GM18873 (cell line): ENCODE measurements around the gene QPCT.
"Not testable (repeated sequence)": the region's sequence is repeated elsewhere in the genome, so short reads cannot be mapped to it uniquely, and the experiment has no call there.

Experiments
- ATAC-seq: cut with Tn5 transposase; IDR thresholded peaks from one replicate; pipeline ENCODE4 v1.9.1; 2021; ENCODE audit warnings: mild to moderate bottlenecking, moderate library complexity, moderate number of reproducible peaks; ENCODE audit not compliant: unreplicated experiment, low FRiP score

QPCT gene

GRCh38 chr2:37344453-37345361, at the start of gene QPCT:
QPCT (plus strand) TSS chr2:37344630; CDS start chr2:37344732, 102 bp downstream.
- ATAC-seq = no peak

DNA sequence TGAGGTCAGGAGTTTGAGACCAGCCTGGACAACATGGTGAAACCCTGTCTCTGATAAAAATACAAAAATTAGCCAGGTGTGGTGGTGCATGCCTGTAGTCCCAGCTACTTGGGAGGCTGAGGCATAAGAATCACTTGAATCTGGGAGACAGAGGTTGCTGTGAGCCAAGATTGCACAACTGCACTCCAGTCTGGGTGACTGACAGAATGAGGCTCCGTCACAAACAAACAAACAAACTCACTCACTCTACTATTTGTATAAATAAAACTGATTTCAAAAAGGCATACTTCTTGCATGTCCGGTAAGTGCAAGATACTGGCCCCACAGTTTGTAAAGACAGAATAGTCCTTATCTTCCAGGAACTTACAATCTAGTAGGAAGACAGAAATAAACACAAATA, 49.6 kb upstream of the QPCT start:
- not testable (repeated sequence) for ATAC-seq

DNA sequence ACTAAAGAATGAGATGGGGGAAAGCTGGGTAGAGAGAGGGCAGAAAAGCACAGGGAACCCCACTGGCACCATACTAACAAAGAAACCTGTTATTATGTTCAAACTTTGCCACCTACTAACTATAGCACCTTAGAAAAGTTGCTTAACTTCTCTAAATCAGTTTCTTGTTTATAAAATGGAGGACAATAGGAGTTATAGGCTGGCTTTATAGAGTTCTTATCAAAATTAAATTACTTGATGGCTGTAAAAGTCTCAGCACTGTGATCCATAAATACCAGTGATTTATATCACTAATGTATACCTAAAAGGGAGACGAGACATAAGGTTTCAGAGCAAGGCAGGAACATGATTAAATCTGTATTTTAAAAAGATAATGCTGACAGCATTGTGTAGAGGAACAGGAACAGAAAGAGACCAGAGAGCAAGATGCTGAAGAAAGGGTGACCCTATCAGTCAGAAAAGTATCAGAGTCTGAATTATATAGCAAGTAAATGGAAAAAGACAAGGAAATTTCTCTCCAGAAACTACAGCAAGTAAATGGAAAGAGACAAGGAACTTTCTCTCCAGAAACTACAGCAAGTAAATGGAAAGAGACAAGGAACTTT, 48.9 kb upstream of the QPCT start:
- ATAC-seq = no peak

DNA sequence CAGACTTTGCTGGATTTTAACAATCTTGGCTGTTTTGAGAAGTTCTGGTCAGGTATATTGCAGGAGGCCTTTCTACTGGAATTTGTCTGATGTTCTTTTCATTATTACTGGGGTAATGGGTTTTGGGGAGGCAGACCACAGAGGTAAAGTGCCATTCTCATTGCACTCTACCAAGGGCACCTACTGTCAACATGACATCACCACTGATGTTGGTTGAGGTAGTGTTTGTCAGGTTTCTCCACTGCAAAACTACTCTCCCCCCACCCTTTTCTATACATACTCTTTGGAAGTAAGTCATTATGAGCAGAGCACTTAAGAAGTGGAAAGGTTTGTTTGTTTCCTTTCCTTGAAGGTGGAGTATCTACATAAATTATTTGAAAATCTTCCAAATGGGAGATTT, 46.8 kb upstream of the QPCT start:
- no peak for ATAC-seq

- no peak for ATAC-seq
Observed at GRCh38 chr2:37300146-37300545, 44.3 kb upstream of the QPCT start.

DNA sequence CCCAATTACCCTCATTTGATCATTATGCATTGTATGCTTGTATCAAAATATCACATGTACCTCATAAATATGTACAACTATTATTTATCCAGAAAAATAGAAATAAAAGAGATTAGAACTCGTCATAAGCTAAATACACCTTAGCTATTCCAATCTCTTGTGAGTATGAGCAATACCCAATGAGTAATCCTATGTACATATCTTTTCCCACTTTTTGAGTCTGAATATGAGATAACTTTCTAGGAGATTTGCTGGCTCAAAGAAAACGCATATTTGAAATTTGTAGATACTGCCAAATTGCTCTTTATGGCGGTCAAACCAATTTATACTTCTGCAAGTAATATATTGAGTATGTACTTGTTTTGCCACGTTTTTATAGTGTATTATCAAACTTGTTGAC, 43.9 kb upstream of the QPCT start:
- ATAC-seq = no peak

- no peak for ATAC-seq
Observed at GRCh38 chr2:37301408-37301807, 43.0 kb upstream of the QPCT start.

- ATAC-seq = no peak
Observed at GRCh38 chr2:37302701-37303252, 41.7 kb upstream of the QPCT start.

- ATAC-seq = no peak
Observed at GRCh38 chr2:37306024-37306423, 38.4 kb upstream of the QPCT start.

GRCh38 chr2:37307500-37307899, 36.9 kb upstream of the QPCT start:
- no peak for ATAC-seq

GRCh38 chr2:37315364-37315763, 29.1 kb upstream of the QPCT start:
- no peak for ATAC-seq

DNA sequence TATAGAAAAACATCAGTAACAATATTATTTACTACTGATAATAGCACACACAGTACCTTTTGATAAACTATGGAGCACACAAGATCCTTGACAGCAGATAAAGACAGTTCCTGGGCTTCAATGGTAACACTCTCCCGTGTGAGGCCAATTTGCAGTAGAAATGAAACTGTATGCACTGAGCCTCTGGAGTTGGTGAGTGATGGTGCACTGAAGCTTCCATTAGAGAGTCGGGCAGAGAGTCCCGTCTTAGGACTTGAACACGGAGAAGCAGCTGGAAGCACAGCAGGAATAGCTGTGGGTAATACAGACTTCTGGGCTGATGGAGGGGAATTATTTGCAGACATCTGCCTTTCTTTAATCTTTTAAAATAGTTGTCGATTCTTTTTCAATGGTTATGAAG, 28.2 kb upstream of the QPCT start:
- ATAC-seq = no peak

DNA sequence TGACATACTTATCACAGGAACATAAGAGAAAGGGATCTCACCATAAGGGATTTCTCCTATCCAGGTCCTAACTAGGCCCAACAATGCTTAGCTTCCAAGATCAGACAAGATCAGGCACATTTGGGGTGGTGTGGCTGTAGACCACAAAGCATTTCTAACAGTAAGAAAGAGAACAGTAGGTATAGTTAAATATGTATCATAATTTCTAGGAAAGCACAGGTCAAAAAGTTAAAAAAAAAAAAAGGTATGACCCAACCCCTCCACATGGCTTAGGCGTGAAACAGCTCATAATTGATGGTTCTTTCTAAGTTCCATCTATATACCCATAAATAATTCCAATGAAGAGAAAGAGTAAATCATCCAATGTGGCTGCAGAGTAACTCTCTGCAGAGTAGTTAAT, 26.7 kb upstream of the QPCT start:
- ATAC-seq = no peak

DNA sequence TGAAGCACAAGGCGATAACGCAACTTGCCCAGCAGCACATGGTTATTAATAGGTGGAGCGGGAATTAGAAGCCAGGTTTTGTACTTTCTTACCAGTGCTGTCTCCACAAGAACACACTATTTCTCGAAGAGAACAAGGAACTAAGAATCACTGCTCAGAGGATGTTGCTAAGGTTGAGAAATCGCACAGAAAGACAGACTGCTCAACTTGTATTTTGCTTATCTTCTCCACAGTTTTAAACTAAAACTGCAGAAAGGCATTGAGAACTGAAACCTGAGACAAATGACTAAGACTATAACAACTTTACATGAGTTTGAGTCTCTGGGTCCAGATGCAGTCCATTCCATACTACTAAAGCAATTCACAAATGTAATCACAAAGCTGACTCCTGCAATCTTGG, 26.0 kb upstream of the QPCT start:
- peak; percentile 60 for ATAC-seq

DNA sequence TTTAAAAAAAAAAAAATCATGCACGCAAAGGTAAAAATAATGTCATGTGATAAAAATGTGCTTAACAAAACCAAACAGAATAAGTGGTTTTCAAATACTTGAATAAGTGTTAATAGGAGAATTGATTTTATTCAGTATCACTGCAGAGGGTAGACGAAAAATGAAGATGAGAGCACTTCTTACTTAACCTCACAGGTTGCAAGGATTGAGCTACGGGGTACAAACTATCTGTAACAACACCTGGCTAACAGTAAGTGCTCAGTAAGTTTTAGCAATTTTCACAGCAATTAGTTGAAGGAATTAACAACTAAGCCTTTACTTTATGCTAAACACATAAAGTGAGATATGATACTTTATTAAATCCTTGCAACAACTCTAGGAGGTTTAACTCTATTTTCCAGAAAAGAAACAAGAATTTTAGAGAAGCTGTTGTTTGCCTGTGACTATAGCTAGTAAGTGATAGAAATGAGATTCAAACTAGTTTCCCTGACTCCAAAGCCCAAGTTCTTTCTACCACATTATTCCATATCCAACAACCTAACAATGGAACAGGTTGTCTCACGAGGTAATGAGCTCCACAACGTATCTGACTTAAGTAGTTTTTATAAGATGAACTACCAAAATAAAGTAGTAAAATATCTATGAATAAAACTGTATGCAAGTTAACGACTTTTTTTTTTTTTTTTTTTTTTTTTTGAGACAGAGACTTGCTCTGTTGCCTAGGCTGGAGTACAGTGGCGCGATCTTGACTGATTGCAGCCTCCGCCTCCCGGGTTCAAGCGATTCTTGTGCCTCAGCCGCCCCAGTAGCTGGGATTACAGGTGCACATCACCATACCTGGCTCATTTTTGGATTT, 24.4 kb upstream of the QPCT start:
- ATAC-seq = no peak

DNA sequence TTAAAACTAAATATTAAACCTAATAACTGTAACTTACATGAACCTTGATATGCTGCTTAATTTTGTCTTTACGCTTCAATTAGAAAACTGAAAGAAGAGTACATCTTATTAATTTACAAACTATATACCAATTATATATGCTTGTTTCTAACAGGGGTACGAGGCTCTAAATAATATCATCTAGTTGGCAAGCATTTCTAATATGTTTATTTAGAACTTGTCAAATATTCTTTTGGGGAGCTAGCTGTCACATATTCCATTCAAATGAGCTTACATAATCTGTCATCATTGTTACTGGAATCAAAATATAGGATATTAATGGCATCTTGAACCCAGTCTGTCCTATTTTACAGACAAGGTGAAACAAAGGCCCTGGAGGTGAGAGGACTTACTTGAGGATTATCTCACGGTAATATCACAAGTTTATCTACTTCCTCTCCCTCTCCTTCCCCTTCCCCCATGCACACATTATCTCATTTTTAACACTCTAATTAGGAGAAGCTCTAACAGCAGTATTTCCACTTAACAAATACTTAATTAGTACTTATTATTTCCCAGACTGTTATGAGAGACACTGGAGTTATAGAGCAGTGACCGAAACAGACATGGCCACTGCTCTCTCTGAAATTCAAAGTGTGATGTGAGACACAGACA, 23.3 kb upstream of the QPCT start:
- no peak for ATAC-seq

- ATAC-seq = no peak
Observed at GRCh38 chr2:37322368-37322767, 22.1 kb upstream of the QPCT start.

DNA sequence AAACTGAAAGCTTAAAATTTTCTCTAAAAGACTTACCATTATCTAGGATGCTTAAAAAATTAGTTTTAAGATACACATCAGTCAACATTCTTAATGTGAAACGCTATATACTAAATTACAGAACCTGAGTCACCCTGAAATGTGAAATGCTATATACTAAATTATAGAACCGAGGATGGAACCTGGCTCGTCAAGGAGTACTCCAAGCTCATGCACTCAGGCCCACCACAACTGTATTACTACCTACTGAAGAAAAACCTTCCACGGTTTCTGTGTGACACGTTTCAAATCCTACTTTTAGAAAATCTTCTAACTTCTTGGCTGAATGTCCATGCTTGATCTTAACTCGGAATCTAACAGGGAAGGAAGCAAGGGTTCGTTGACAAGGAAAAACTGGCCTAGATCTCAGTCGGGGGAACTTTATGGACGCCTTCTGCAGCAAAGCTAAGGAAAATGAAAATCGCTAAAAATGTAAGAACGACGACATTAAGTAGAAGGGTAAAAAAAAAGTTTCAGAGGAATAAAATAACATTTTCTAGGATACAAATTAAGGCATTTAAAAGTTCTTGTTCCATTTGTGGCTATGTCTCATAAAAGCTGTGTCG, 21.2 kb upstream of the QPCT start:
- ATAC-seq = no peak

- no peak for ATAC-seq
Observed at GRCh38 chr2:37323781-37324535, 20.5 kb upstream of the QPCT start.
